ENCODE measurements around the gene EVA1A.

EVA1A gene

DNA sequence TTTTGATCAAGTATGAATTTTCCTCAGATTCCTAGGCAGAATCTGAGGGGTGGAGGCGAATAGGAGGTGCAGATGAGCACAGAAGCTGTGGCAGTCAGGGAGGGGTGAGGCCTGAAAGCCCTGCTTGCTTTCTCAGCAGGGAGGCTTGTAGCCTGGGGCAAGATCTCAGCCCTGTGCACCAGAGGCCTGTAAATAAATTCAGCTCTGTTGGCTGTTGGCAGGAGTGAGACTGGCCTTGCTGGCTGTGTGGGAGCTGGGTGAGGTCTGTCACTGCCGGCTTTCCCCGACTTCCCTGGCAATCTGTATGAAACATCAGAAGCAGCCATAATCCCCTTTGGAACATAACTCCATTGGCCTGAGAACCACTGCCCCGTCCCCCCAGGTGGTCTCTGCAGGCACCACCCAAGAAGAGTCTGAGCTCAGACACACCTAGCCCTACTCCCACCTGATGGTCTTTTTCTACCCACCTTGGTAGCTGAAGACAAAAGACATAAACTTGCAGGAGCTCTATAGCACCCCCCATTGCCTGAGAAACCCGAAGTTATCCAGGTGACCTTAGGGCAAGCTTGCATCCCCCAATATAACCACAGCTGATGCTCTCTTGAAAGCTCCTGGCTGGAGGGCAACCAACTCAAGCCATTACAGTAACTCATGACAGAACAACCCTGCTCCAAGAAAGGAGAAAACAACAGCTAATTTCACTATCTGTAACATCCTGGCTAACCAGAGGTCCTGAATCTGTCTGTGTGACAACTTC is 32.3 kb downstream of the EVA1A start:
- POLR2A ChIA-PET, result no interaction called here
- Histone ChIP-seq H3K36me3 (ENCODE audit: control insufficient read depth in 4 of 4, insufficient read depth in 4 of 4, low read length in 3 of 4) (no peaks in the 10 kb centered on the region), H3K9me3 (ENCODE audit: control extremely low read depth in 1 of 5, control insufficient read depth in 4 of 5, insufficient read depth in 2 of 5, low read depth in 1 of 5, low read length in 4 of 5) (no peaks in the 10 kb centered on the region), H3K27me3 (replicated peaks in 2 of 5; ENCODE audit: control insufficient read depth in 4 of 5, insufficient read depth in 5 of 5, low read length in 4 of 5) (peaks cover 0 to 3% (median 0%) of the 10 kb centered on the region in 5 experiments), H3K4me1 (ENCODE audit: control extremely low read depth in 1 of 4, control insufficient read depth in 4 of 4, insufficient read depth in 4 of 4, low read length in 3 of 4) (no peaks in the 10 kb centered on the region), H3K4me3 (ENCODE audit: control insufficient read depth in 1 of 7, extremely low read depth in 1 of 7, insufficient read depth in 4 of 7, low read depth in 2 of 7, low read length in 6 of 7) (no peak overlapping the region), H3K27ac (ENCODE audit: insufficient read depth in 1 of 2, low read depth in 1 of 2, low read length in 2 of 2, poor library complexity in 1 of 2, severe bottlenecking in 2 of 2) (no peak overlapping the region)
- WGBS (ENCODE audit: insufficient coverage), result 94% methylated on average over 4 of the region's 5 CpGs
- DNase-seq, result no peak
- CTCF ChIA-PET, result interaction anchor here (0.8 kb wide), 1 partner anchor 23 kb away, joined by 3 read pairs; no protein-coding TSS in a partner anchor

DNA sequence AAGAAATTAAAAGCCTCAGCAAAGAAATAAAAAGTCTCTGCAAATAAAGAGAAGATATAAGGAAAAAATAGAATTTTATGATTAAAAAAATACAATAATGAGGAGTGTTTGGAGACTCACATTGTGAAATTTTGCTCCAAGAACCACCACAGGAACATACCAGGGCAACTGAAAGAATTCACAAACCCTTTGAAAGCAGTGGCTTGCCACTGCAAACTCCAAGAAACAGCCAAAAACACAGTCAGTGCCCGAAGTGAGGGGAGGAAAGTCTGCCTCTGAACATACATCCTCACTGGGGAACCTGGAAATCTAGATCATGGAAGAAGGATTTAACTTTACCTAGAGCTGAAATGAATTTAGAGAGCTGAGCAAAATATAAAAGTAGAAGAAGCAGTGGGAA is 33.1 kb downstream of the EVA1A start:
- Histone ChIP-seq H3K36me3 (ENCODE audit: control insufficient read depth in 4 of 4, insufficient read depth in 4 of 4, low read length in 3 of 4) (no peaks in the 10 kb centered on the region), H3K27me3 (replicated peaks in 2 of 5; ENCODE audit: control insufficient read depth in 4 of 5, insufficient read depth in 5 of 5, low read length in 4 of 5) (peaks cover 0 to 3% (median 0%) of the 10 kb centered on the region in 5 experiments), H3K4me1 (ENCODE audit: control extremely low read depth in 1 of 4, control insufficient read depth in 4 of 4, insufficient read depth in 4 of 4, low read length in 3 of 4) (no peaks in the 10 kb centered on the region), H3K9me3 (ENCODE audit: control extremely low read depth in 1 of 5, control insufficient read depth in 4 of 5, insufficient read depth in 2 of 5, low read depth in 1 of 5, low read length in 4 of 5) (no peaks in the 10 kb centered on the region), H3K27ac (ENCODE audit: insufficient read depth in 1 of 2, low read depth in 1 of 2, low read length in 2 of 2, poor library complexity in 1 of 2, severe bottlenecking in 2 of 2) (no peak overlapping the region), H3K4me3 (ENCODE audit: control insufficient read depth in 1 of 7, extremely low read depth in 1 of 7, insufficient read depth in 4 of 7, low read depth in 2 of 7, low read length in 6 of 7) (no peak overlapping the region)
- no peak for DNase-seq
- whole genome bisulfite sequencing (ENCODE audit: insufficient coverage), result 100% methylated on average over 1 of the region's 1 CpG
- POLR2A ChIA-PET, result no interaction called here
- CTCF ChIA-PET, result no interaction called here

DNA sequence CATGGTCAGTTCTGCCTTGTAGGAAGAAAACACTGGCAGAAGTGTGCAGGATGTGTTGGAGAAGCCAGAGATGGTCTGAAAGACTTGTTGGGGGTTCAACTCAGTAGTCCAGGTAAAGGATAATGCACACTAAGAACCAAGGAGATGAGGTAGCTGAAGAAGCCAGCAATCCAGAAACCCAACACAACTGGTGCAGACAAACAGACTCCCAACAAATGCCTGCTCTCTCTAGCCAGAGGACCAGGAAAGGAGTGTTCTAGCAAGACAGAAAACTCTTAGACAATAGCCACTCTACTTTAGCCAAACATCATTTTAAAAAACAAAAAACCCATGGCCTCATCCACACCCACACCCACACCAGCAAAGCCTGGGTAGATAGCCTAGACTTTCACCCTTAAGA is 33.9 kb downstream of the EVA1A start:
- Histone ChIP-seq H3K36me3 (ENCODE audit: control insufficient read depth in 4 of 4, insufficient read depth in 4 of 4, low read length in 3 of 4) (no peaks in the 10 kb centered on the region), H3K27me3 (replicated peaks in 2 of 5; ENCODE audit: control insufficient read depth in 4 of 5, insufficient read depth in 5 of 5, low read length in 4 of 5) (peaks cover 0 to 3% (median 1%) of the 10 kb centered on the region in 5 experiments), H3K4me1 (ENCODE audit: control extremely low read depth in 1 of 4, control insufficient read depth in 4 of 4, insufficient read depth in 4 of 4, low read length in 3 of 4) (no peaks in the 10 kb centered on the region), H3K27ac (ENCODE audit: insufficient read depth in 1 of 2, low read depth in 1 of 2, low read length in 2 of 2, poor library complexity in 1 of 2, severe bottlenecking in 2 of 2) (no peak overlapping the region), H3K9me3 (ENCODE audit: control extremely low read depth in 1 of 5, control insufficient read depth in 4 of 5, insufficient read depth in 2 of 5, low read depth in 1 of 5, low read length in 4 of 5) (no peaks in the 10 kb centered on the region), H3K4me3 (ENCODE audit: control insufficient read depth in 1 of 7, extremely low read depth in 1 of 7, insufficient read depth in 4 of 7, low read depth in 2 of 7, low read length in 6 of 7) (no peak overlapping the region)
- POLR2A ChIA-PET, result no interaction called here
- CTCF ChIA-PET, result no interaction called here
- no peak for DNase-seq

DNA sequence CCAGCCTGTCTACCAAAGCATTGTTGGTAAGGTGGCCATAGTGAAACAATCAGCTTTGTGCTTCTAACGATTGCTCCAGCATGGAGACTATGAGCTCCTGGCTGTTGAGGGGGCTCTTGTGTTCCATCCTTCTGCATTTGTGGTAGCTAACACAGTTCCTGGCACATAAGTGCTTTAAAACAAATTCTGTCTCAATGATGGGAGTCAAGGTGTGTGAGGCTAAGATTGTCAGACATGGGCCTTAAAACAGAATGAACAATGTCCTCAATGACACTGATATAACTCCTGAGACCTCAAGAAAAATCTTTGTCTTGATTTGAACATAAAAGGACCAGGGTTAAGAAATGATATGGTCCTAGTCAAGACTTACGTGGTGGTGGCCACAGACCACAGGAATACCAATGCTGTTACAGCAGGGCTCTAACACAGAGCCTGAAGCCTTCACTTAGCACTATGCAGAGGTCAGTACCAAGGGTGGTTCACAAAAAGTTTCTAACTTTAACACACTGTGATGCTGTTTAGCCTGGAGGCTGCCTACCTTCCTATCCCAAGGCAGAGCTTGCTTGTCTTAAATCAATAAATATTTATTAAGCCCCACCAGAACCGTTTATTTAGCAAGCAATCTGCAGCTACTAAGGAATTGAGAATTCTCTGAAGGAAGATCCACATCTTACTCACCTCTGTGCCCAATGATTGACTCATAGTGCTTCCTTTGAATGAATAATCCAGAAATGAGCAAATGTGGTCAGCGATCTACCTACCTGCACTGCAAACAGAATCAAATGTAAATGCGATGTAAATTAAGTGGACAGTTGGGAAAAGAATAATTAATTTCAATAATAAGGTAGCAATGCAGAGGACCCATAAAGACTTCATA is 35.1 kb downstream of the EVA1A start:
- no peak for DNase-seq
- Histone ChIP-seq H3K4me1 (ENCODE audit: control extremely low read depth in 1 of 4, control insufficient read depth in 4 of 4, insufficient read depth in 4 of 4, low read length in 3 of 4) (no peaks in the 10 kb centered on the region), H3K9me3 (ENCODE audit: control extremely low read depth in 1 of 5, control insufficient read depth in 4 of 5, insufficient read depth in 2 of 5, low read depth in 1 of 5, low read length in 4 of 5) (no peaks in the 10 kb centered on the region), H3K27me3 (replicated peaks in 2 of 5; ENCODE audit: control insufficient read depth in 4 of 5, insufficient read depth in 5 of 5, low read length in 4 of 5) (peaks cover 0 to 3% (median 1%) of the 10 kb centered on the region in 5 experiments), H3K36me3 (ENCODE audit: control insufficient read depth in 4 of 4, insufficient read depth in 4 of 4, low read length in 3 of 4) (no peaks in the 10 kb centered on the region), H3K4me3 (ENCODE audit: control insufficient read depth in 1 of 7, extremely low read depth in 1 of 7, insufficient read depth in 4 of 7, low read depth in 2 of 7, low read length in 6 of 7) (no peak overlapping the region), H3K27ac (ENCODE audit: insufficient read depth in 1 of 2, low read depth in 1 of 2, low read length in 2 of 2, poor library complexity in 1 of 2, severe bottlenecking in 2 of 2) (no peak overlapping the region)
- ChIA-PET POLR2A (no interaction called here), CTCF (no interaction called here)
- 53% methylated on average over 2 of the region's 5 CpGs for WGBS (ENCODE audit: insufficient coverage)

DNA sequence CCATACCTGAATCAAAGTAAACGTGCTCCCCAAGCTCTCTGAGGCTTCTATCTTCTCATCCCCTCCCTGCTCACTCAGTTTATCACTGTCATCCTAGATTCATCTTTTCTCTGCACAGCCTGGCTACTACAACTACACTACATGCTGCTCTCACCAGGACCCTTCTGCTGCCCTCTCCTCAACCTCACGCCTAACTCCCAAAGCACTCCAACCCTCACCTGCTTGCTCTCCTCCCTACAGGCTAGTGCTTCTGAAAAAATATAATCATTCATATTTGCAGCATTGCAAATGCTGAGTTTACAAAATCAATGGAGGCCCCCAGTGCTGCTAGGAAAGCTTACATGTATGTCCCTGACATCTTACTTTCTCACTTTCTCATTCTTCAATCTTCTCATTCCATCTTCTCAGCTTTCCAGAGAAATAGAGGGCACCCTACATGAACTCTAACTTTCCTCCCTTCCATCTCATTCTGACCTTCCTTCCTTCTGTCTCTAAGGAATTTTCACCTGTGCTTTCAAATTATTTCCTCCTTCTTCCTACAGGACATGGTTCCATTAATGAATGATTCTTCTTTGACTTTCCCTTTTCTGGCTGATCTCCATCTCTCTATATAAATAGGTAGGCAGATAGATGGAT is 36.3 kb downstream of the EVA1A start:
- no peak for DNase-seq
- Histone ChIP-seq H3K4me3 (ENCODE audit: control insufficient read depth in 1 of 7, extremely low read depth in 1 of 7, insufficient read depth in 4 of 7, low read depth in 2 of 7, low read length in 6 of 7) (no peak overlapping the region), H3K27me3 (replicated peaks in 2 of 5; ENCODE audit: control insufficient read depth in 4 of 5, insufficient read depth in 5 of 5, low read length in 4 of 5) (peaks cover 0 to 3% (median 1%) of the 10 kb centered on the region in 5 experiments), H3K4me1 (ENCODE audit: control extremely low read depth in 1 of 4, control insufficient read depth in 4 of 4, insufficient read depth in 4 of 4, low read length in 3 of 4) (no peaks in the 10 kb centered on the region), H3K9me3 (ENCODE audit: control extremely low read depth in 1 of 5, control insufficient read depth in 4 of 5, insufficient read depth in 2 of 5, low read depth in 1 of 5, low read length in 4 of 5) (no peaks in the 10 kb centered on the region), H3K36me3 (ENCODE audit: control insufficient read depth in 4 of 4, insufficient read depth in 4 of 4, low read length in 3 of 4) (no peaks in the 10 kb centered on the region), H3K27ac (ENCODE audit: insufficient read depth in 1 of 2, low read depth in 1 of 2, low read length in 2 of 2, poor library complexity in 1 of 2, severe bottlenecking in 2 of 2) (no peak overlapping the region)
- 100% methylated on average over 2 of the region's 2 CpGs for WGBS (ENCODE audit: insufficient coverage)
- ChIA-PET CTCF (no interaction called here), POLR2A (no interaction called here)

DNA sequence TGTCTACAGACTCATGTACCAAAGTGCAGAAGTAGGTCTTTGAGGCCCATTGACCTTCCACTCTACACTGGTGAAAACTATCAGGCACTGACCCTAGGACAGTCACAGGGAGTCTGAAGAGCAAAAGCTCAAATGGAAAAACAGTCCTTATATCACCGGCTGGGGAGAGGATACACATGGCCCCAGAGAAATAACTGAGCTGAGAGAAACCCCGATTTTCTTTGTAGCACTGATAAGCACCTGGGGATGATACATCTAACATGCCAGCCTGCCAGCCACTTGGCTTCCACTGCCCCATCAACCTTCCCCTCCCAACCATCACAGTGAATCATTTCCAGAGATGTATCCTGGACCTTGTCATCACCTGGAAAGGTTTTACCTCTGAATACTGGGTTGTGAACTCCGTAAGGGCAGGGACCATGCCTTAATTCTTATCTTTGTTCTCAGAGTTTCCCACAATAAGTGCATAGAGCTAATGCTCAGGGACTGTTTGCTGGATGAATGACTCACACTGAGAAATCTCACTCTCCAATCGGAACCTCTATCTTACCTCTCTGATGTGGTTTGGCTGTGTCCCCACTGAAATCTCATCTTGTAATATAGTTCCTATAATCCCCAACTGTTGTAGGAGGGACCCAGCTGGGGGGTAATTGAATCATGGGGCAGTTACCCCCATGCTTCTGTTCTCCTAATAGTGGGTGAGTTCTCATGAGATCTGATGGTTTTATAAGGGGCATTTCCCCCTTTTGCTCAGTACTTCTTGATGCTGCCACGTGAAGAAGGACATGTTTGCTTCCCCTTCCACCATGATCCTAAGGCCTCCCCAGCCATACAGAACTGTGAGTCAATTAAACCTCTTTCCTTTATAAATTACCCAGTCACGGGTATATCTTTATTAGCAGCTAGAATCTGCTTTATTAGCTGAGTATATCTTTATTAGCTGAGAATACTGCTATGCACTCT is 37.1 kb downstream of the EVA1A start:
- no peak for DNase-seq
- Histone ChIP-seq H3K27me3 (replicated peaks in 2 of 5; ENCODE audit: control insufficient read depth in 4 of 5, insufficient read depth in 5 of 5, low read length in 4 of 5) (peaks cover 0 to 4% (median 1%) of the 10 kb centered on the region in 5 experiments), H3K36me3 (ENCODE audit: control insufficient read depth in 4 of 4, insufficient read depth in 4 of 4, low read length in 3 of 4) (no peaks in the 10 kb centered on the region), H3K9me3 (ENCODE audit: control extremely low read depth in 1 of 5, control insufficient read depth in 4 of 5, insufficient read depth in 2 of 5, low read depth in 1 of 5, low read length in 4 of 5) (no peaks in the 10 kb centered on the region), H3K4me3 (ENCODE audit: control insufficient read depth in 1 of 7, extremely low read depth in 1 of 7, insufficient read depth in 4 of 7, low read depth in 2 of 7, low read length in 6 of 7) (no peak overlapping the region), H3K27ac (ENCODE audit: insufficient read depth in 1 of 2, low read depth in 1 of 2, low read length in 2 of 2, poor library complexity in 1 of 2, severe bottlenecking in 2 of 2) (no peak overlapping the region), H3K4me1 (ENCODE audit: control extremely low read depth in 1 of 4, control insufficient read depth in 4 of 4, insufficient read depth in 4 of 4, low read length in 3 of 4) (no peaks in the 10 kb centered on the region)
- WGBS (ENCODE audit: insufficient coverage), result 98% methylated on average over 4 of the region's 6 CpGs
- POLR2A ChIA-PET, result no interaction called here
- CTCF ChIA-PET, result no interaction called here

Measured in common myeloid progenitor, CD34-positive (primary cell).